ENCODE measurements around the gene ZNF219. TPM values are rescaled to one million over a fixed set of nuclear protein-coding genes. Genes with fewer than 3 reads are reported as not detected.

Gene ZNF219
- total and polyA plus RNA-seq, 2 of the 13 experiments (the other 11 are each of a cell fraction or from before 2014, with no cell fraction given), result 34.5 to 36.6 TPM

GRCh38 chr14:21090194-21090939, 8.1 kb downstream of the ZNF219 start (continued):
- peak; percentile 61 for TF ChIP-seq PATZ1 (CRISPR knock-in tag; IDR thresholded peaks at IDR 0.05)
- TF ChIP-seq TGIF2 (CRISPR knock-in tag; IDR thresholded peaks at IDR 0.05), result no peak
- TF ChIP-seq ZNF225 (CRISPR knock-in tag; IDR thresholded peaks at IDR 0.05), result 0 out of 2 replicates have a peak, but pooled peaks have one; percentile 17
- TF ChIP-seq ZZZ3 (CRISPR knock-in tag; IDR thresholded peaks at IDR 0.05; ENCODE audit: borderline replicate concordance), result no peak
- no peak for TF ChIP-seq PITX1 (CRISPR knock-in tag; IDR thresholded peaks at IDR 0.05)
- no peak for TF ChIP-seq KDM2A (CRISPR knock-in tag; IDR thresholded peaks at IDR 0.05; ENCODE audit: borderline replicate concordance, low read depth)
- peak; percentile 50; the same call in 1 of the 2 replicates for TF ChIP-seq MTA1 (CRISPR knock-in tag; IDR thresholded peaks at IDR 0.05; ENCODE audit: borderline replicate concordance)
- TF ChIP-seq ATF1 (CRISPR knock-in tag; IDR thresholded peaks at IDR 0.05), result no peak
- TF ChIP-seq CSRNP2 (CRISPR knock-in tag; conservative IDR thresholded peaks at IDR 0.05; ENCODE audit: low read depth), result no peak
- no peak for TF ChIP-seq ARNTL (CRISPR knock-in tag; IDR thresholded peaks at IDR 0.05)
- no peak for TF ChIP-seq ISL2 (CRISPR knock-in tag; IDR thresholded peaks at IDR 0.05)
- TF ChIP-seq SNAI1 (CRISPR knock-in tag; IDR thresholded peaks at IDR 0.05; ENCODE audit: borderline replicate concordance), result no peak
- TF ChIP-seq ZFP41 (CRISPR knock-in tag; IDR thresholded peaks at IDR 0.05; ENCODE audit: borderline replicate concordance), result no peak
- no peak for TF ChIP-seq ZNF180 (CRISPR knock-in tag; IDR thresholded peaks at IDR 0.05; ENCODE audit: borderline replicate concordance, low read depth)
- TF ChIP-seq ZMYM2 (CRISPR knock-in tag; IDR thresholded peaks at IDR 0.05), result peak; percentile 60; the same call in 1 of the 2 replicates
- TF ChIP-seq ZNF496 (CRISPR knock-in tag; IDR thresholded peaks at IDR 0.05; ENCODE audit: insufficient replicate concordance), result no peak
- no peak for TF ChIP-seq MED8 (CRISPR knock-in tag; IDR thresholded peaks at IDR 0.05; ENCODE audit: insufficient replicate concordance)
- TF ChIP-seq REPIN1 (CRISPR knock-in tag; IDR thresholded peaks at IDR 0.05; ENCODE audit: borderline replicate concordance, low read depth), result peak; percentile 52; the same call in 1 of the 2 replicates
- no peak; the same call in 1 of the 2 replicates for TF ChIP-seq ZNF788 (CRISPR knock-in tag; IDR thresholded peaks at IDR 0.05; ENCODE audit: borderline replicate concordance)
- no peak for TF ChIP-seq ERF (CRISPR knock-in tag; IDR thresholded peaks at IDR 0.05)
- TF ChIP-seq ZBTB44 (CRISPR knock-in tag; IDR thresholded peaks at IDR 0.05), result no peak
- TF ChIP-seq IRF9 (CRISPR knock-in tag; IDR thresholded peaks at IDR 0.05; ENCODE audit: borderline replicate concordance), result 0 out of 2 replicates have a peak, but pooled peaks have one; percentile 63
- TF ChIP-seq JUND (CRISPR knock-in tag; IDR thresholded peaks at IDR 0.05), result no peak
- no peak for TF ChIP-seq IRX3 (CRISPR knock-in tag; IDR thresholded peaks at IDR 0.05; ENCODE audit: borderline replicate concordance, low read depth)

Measured in HepG2 (cell line).